Astrocyte of the hippocampus (primary cell): ENCODE data around the gene ITPR3.
A peak's percentile ranks its signal among the peaks of the same experiment; 100 is the strongest.

Experiments used
- DNase-seq: peaks from one replicate; pipeline ENCODE4 v3.0.0; 2011; ENCODE audit warnings: low read depth, low spot score

ITPR3 gene

GRCh38 chr6:33686981-33687975, 66.2 kb downstream of the ITPR3 start:
- no peak for DNase-seq

DNA sequence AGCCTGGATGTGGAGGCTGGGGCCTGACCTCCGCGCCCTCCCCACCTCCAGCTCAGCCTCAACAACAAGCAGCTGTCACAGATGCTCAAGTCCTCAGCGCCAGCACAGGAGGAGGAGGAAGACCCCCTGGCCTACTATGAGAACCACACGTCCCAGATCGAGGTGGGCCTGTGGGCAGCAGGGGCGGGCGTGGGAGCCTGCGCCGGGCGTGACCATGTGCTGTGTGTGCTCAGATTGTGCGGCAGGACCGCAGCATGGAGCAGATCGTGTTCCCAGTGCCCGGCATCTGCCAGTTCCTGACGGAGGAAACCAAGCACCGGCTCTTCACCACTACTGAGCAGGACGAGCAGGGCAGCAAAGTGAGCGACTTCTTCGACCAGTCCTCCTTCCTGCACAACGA, 66.9 kb downstream of the ITPR3 start:
- DNase-seq, result no peak

DNA sequence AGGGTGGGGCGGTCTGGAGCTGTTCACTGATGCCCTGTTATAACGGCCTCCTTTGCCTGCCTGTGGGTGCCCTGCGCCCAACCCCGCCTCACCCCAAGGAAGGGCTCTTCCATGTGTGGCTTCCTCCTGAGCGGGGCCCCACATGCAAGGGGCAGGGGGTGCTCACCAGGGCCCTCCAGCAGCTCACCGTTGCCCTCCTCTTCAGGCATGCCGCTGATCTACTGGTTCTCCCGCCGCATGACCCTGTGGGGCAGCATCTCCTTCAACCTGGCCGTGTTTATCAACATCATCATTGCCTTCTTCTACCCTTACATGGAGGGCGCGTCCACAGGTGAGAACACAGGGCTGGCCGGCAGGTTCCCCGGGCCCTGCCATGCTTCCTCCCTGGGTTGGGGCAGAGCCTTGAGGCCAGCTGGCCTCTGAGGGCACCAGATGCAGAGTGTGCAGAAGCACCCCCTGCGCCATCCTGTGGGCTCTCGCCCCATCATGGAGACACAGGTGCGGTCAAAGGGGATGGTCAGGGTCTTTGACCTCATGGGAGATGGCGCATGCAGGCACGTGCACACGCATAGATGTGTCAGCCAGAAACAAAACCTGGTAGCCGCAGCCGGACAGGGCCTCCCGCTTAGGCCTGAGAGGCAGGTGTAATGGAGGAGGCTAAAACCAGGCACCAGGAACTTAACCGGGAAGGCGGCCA, 67.5 kb downstream of the ITPR3 start:
- DNase-seq, result no peak

DNA sequence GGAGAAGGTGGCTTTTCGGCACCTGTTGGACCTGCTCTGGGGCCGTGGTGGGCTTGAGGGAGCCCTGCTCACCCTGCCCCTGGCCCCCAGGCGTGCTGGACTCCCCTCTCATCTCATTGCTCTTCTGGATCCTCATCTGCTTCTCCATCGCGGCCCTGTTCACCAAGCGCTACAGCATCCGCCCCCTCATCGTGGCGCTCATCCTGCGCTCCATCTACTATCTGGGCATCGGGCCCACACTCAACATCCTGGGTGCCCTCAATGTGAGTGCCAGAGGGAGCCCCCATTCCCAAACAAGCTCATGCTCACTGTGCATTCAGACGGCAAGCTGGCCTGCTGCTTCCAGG, 68.0 kb downstream of the ITPR3 start:
- DNase-seq, result no peak

GRCh38 chr6:33689879-33690278, 68.8 kb downstream of the ITPR3 start:
- no peak for DNase-seq

DNA sequence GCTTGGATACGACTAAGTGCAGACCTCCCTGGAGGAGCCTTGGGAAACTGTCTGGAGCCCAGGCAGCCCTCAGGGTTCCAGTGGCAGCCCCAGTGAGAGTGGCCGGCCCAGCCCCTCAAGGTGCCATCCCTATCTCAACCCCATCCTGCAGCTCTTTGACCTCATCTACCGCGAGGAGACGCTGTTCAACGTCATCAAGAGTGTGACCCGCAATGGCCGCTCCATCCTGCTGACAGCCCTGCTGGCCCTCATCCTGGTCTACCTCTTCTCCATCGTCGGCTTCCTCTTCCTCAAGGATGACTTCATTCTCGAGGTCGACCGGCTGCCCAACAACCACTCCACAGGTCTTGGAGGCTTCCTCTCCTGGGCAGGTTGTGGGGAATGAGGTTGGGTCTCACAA, 69.6 kb downstream of the ITPR3 start:
- no peak for DNase-seq

DNA sequence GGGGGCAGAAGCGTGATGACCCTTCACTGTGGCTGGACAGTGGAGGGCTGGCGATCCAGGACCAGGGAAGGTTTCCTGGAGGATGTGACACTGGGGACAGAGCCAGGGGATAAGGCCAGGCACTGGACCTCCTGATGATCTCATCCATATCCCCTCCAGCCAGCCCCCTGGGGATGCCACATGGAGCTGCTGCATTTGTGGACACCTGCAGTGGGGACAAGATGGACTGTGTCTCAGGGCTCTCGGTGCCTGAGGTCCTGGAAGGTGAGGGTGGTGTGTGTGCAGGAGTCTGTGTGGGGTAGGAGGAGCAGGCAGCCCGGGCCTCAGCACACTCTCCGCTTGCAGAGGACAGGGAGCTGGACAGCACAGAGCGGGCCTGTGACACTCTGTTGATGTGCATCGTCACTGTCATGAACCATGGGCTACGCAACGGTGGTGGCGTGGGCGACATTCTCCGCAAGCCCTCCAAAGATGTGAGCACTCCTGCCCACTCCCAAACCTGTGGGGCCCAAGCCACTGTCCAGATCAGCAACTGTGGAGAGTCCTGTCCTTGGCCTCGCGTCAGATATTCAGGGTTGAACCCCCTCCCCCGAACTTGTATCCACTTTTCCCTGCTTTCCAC, 70.4 kb downstream of the ITPR3 start:
- no peak for DNase-seq

GRCh38 chr6:33692078-33692759, 71.1 kb downstream of the ITPR3 start:
- DNase-seq, result peak; percentile 87

GRCh38 chr6:33692760-33693158, 71.6 kb downstream of the ITPR3 start:
- DNase-seq, result no peak

DNA sequence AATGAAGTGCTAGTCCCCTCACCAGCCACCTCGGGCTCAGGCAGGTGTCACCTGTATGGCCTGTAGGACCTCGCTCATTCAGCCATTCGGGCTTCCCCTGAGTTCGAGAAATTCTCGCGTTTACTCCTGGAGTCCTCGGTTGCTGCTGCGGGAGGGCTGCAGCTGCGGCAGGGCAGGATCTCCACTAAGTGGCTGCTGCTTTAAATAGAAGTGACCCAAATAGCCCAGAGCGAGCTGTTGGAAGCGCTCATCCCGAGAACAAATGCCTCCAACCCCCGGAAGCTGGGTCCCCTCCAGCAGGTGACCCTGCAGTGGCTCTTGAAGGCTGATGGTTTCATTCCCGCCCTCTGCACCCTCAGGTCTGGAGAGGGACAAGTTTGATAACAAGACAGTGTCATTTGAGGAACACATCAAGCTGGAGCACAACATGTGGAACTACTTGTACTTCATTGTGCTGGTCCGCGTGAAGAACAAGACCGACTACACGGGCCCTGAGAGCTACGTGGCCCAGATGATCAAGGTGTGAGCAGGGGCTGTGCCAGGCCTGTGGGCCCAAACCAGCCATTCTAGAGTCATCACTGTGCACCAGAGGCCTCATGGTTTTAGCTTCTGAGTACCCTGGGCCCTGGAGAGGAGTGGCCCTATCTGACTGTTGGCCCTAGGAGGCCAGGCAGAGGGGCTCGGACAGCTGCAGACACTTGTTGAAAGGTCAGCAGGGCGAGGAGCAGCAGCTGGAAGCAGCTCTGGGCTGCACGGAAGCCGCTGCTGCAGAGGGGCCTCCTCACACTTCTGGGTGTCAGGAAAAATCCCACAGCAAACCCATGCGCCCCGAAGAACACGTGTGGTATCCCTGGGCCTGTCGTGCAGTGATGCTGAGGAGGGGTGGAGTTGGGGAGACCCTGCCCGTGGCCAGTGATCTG, 72.3 kb downstream of the ITPR3 start:
- no peak for DNase-seq

GRCh38 chr6:33694401-33694931, 73.3 kb downstream of the ITPR3 start:
- peak; percentile 58 for DNase-seq

GRCh38 chr6:33694977-33695376, 73.9 kb downstream of the ITPR3 start:
- no peak for DNase-seq

GRCh38 chr6:33695451-33695887, 74.3 kb downstream of the ITPR3 start:
- DNase-seq, result no peak

DNA sequence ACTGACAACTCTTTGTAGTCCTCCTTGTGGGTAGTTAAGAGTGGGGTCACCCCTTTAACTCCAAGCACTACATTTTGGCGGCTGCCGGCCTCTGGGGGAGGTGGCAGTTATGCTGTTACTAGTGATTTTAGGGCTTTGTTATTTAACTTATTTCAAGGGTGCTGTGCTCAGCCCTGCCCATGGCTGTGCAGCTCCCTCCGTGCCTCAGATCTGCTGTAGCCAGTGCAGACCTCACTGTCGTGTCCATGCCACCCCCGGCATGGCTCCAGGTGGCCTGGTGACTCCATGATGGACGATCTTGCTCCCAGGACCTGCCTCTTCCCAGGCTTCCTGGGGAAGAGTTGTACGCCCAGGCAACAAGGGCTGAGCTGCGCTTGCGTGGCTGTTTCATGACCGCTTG, 75.0 kb downstream of the ITPR3 start:
- no peak for DNase-seq

GRCh38 chr6:33696548-33697518, 75.7 kb downstream of the ITPR3 start:
- peak; percentile 91 for DNase-seq

DNA sequence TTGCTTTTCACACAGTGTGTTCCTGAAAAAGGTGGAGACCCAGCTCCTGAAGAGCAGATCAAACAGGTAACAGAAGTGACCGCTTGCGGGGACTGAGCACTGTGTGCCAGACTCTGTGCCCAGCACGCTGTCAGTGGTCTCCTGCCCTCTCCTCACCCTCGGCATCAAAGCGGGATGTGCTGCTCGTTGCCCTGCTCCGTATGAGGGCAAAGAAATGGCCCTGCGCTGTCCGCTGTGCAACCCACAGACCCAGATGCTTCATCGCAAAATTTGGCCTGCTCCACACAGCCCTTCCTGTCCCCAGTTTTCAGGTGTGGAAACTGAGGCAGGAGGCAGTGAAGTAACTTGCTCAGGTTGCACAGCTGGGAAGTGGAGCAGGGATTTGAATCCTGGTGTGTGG, 76.7 kb downstream of the ITPR3 start:
- no peak for DNase-seq

- no peak for DNase-seq
Observed at GRCh38 chr6:33698494-33698893, 77.4 kb downstream of the ITPR3 start.

DNA sequence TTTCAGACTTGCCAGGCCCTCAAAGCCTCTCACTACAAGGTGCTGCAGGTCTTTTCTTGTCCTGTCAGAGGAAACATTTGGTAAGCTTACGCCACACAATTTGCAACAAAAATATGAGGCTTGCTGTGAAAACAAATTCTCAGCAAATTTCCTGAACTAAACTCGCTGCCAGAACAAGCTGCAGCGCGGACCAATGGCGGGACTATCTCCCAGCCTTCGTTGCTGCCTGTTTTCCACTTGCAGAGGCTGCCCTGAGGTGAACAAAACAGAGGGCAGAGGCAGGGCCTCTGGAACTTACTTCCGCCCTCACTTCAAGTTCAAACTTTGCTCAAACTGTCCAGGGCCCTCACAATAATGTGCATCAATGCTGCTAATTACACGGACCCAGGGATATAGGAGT, 78.0 kb downstream of the ITPR3 start:
- no peak for DNase-seq

DNA sequence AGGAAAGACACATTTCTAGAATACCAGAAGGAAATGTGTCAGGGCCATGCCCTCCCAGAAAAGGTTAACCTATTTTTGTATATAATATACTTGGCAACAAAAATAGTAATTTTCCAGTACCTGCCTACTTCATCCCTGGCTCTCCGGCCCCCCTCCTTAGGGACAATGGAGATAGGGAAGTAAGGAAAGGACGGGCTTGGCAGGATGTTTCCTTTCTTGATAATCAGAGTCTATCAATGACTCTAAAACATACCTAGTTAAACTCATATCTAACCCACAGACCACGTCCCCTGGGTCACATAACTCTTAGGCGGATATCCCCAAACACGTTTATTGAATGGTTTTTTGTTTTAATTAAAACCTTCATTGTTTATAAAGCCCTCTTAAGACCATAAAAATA, 78.6 kb downstream of the ITPR3 start:
- DNase-seq, result no peak
